Vagina (tissue), 2 donors: Measurements from ENCODE around the gene EVC.

Experiments
- POLR2A ChIP-seq, 2 donors: fragments of 450-650 bp; IDR thresholded peaks; one replicate each; pipeline ENCODE4 v1.6.1; 2017; ENCODE audit warnings: antibody characterized with exemption in 2 of 2, mild to moderate bottlenecking in 2 of 2, moderate library complexity in 2 of 2
- POLR2AphosphoS5 ChIP-seq, 2 donors: sonication (generic); formaldehyde crosslinking; IDR thresholded peaks; one replicate each; pipeline ENCODE4 v1.9.0; 2017; ENCODE audit warnings: antibody characterized with exemption in 2 of 2, mild to moderate bottlenecking in 2 of 2, low read depth in 1 of 2; ENCODE audit not compliant: insufficient read depth in 1 of 2

- TF ChIP-seq POLR2AphosphoS5 (IDR thresholded peaks at IDR 0.05; ENCODE audit: insufficient read depth in 1 of 2, low read depth in 1 of 2) (no peak), POLR2A (IDR thresholded peaks at IDR 0.05) (no peak)
These were observed 93.7 kb downstream of the EVC start for GRCh38 chr4:5804656-5805055.
